NB4 (cell line): ENCODE results near the gene ZMYM3.
A peak's percentile ranks its signal among the peaks of the same experiment; 100 is the strongest.

Experiments used
- DNase-seq: peaks from one replicate; pipeline ENCODE4 v3.0.0; 2010; ENCODE audit warnings: low read depth
- H3K4me3 ChIP-seq: one replicate; pipeline ENCODE4 v1.5.1; 2011; ENCODE audit warnings: mild to moderate bottlenecking, low read depth, low read length, moderate library complexity
- CTCF ChIP-seq: IDR thresholded peaks from one replicate; pipeline ENCODE4 v1.5.1; 2012; ENCODE audit warnings: low read depth, low read length
- MAX ChIP-seq: IDR thresholded peaks from 2 replicates; pipeline ENCODE4 v1.6.1; 2011; ENCODE audit warnings: low read depth, low read length
- MYC ChIP-seq: IDR thresholded peaks from 2 replicates; pipeline ENCODE4 v1.6.1; 2011; ENCODE audit warnings: low read depth, low read length
- POLR2A ChIP-seq: IDR thresholded peaks from 2 replicates; pipeline ENCODE4 v1.6.1; 2011; ENCODE audit warnings: mild to moderate bottlenecking; ENCODE audit not compliant: insufficient read length; ENCODE audit errors: extremely low read depth

The ZMYM3 gene

GRCh38 chrX:71225676-71226075 is 28.3 kb downstream of the ZMYM3 start:
- peak; percentile 17 for DNase-seq
- TF ChIP-seq CTCF, result no peak
- no peak for TF ChIP-seq MYC
- no peak for TF ChIP-seq POLR2A
- no peak for TF ChIP-seq MAX
- no peak overlapping the region for H3K4me3 ChIP-seq

GRCh38 chrX:71225009-71225408 is 28.9 kb downstream of the ZMYM3 start:
- no peak overlapping the region for H3K4me3 ChIP-seq
- peak; percentile 26 for DNase-seq
- TF ChIP-seq MYC (no peak), CTCF (no peak), MAX (no peak), POLR2A (no peak)

- TF ChIP-seq MAX (no peak), MYC (no peak), CTCF (no peak), POLR2A (no peak)
- DNase-seq, result no peak
- no peak overlapping the region for H3K4me3 ChIP-seq
Measured at GRCh38 chrX:71224098-71224708, 29.7 kb downstream of the ZMYM3 start.

GRCh38 chrX:71222929-71223328 is 31.0 kb downstream of the ZMYM3 start, which contains the start of gene GJB1:
Gene GJB1, plus strand, starts transcription at chrX:71223224. Its CDS starts 484 bp downstream, at chrX:71223708.
- H3K4me3 ChIP-seq, result no peak within 1 kb of the TSS
- DNase-seq, result no peak
- TF ChIP-seq POLR2A (no peak), CTCF (no peak), MYC (no peak), MAX (no peak)

- no peak for TF ChIP-seq MYC
- TF ChIP-seq CTCF, result no peak
- DNase-seq, result no peak
Measured at GRCh38 chrX:71221145-71221544, 32.8 kb downstream of the ZMYM3 start.

GRCh38 chrX:71217298-71217697 is 36.6 kb downstream of the ZMYM3 start:
- DNase-seq, result no peak
- no peak for TF ChIP-seq POLR2A
- no peak overlapping the region for H3K4me3 ChIP-seq

More at GRCh38 chrX:71221145-71221544, 32.8 kb downstream of the ZMYM3 start:
- H3K4me3 ChIP-seq, result no peak overlapping the region
